GM21526 (cell line): ENCODE data around the gene UBE2D3.

Experiments used
- ATAC-seq: cut with Tn5 transposase; IDR thresholded peaks from one replicate; pipeline ENCODE4 v1.9.1; 2021; ENCODE audit warnings: moderate library complexity; ENCODE audit not compliant: unreplicated experiment, low FRiP score

UBE2D3 gene

GRCh38 chr4:102794999-102795398, 32.4 kb downstream of the UBE2D3 start:
- no peak for ATAC-seq

- no peak for ATAC-seq
Observed at GRCh38 chr4:102792361-102792936, 34.9 kb downstream of the UBE2D3 start.

- ATAC-seq = no peak
Observed at GRCh38 chr4:102791318-102791835, 36.0 kb downstream of the UBE2D3 start.

GRCh38 chr4:102789317-102789717, 38.0 kb downstream of the UBE2D3 start:
- ATAC-seq = no peak

GRCh38 chr4:102787944-102788343, 39.4 kb downstream of the UBE2D3 start:
- no peak for ATAC-seq

- ATAC-seq = no peak
Observed at GRCh38 chr4:102787096-102787881, 40.1 kb downstream of the UBE2D3 start.

- no peak for ATAC-seq
Observed at GRCh38 chr4:102786279-102786678, 41.1 kb downstream of the UBE2D3 start.

- no peak for ATAC-seq
Observed at GRCh38 chr4:102783006-102783405, 44.3 kb downstream of the UBE2D3 start.

- ATAC-seq = no peak
Observed at GRCh38 chr4:102781570-102781969, 45.8 kb downstream of the UBE2D3 start.

- ATAC-seq = no peak
Observed at GRCh38 chr4:102780476-102781144, 46.7 kb downstream of the UBE2D3 start.

GRCh38 chr4:102779204-102779603, 48.1 kb downstream of the UBE2D3 start:
- ATAC-seq = no peak

- ATAC-seq = no peak
Observed at GRCh38 chr4:102778720-102779119, 48.6 kb downstream of the UBE2D3 start.

- no peak for ATAC-seq
Observed at GRCh38 chr4:102775805-102776204, 51.5 kb downstream of the UBE2D3 start.

GRCh38 chr4:102774254-102774653, 53.1 kb downstream of the UBE2D3 start:
- ATAC-seq = no peak

- ATAC-seq = no peak
Observed at GRCh38 chr4:102772738-102773340, 54.5 kb downstream of the UBE2D3 start.

GRCh38 chr4:102764901-102765300, 62.5 kb downstream of the UBE2D3 start:
- no peak for ATAC-seq

GRCh38 chr4:102761906-102762305, 65.4 kb downstream of the UBE2D3 start:
- ATAC-seq = no peak

GRCh38 chr4:102761296-102761701, 66.1 kb downstream of the UBE2D3 start:
- ATAC-seq = peak; percentile 8

- peak; percentile 90 for ATAC-seq
Observed at GRCh38 chr4:102760645-102761295, 66.6 kb downstream of the UBE2D3 start, which contains the start of gene MANBA. Gene MANBA (minus strand): TSS chr4:102760968. CDS start chr4:102760894, 74 bp downstream.
